Gastroesophageal sphincter (tissue), 4 donors: Measurements from ENCODE around the gene NIF3L1. TPM values are rescaled to one million over a fixed set of nuclear protein-coding genes. Genes with fewer than 3 reads are reported as not detected.

Experiments
- ATAC-seq: fragments of 150-250 bp; one replicate; pipeline ENCODE4 v1.9.1; 2016; ENCODE audit warnings: mild to moderate bottlenecking, moderate library complexity
- H3K27ac ChIP-seq, 4 donors: fragments of 200-600 bp; sonication (generic) in 3 of 4; 1 replicate in 3 of 4; 2 replicates in 1 of 4; pipeline ENCODE4 v1.5.1; 2016 to 2019
- H3K27me3 ChIP-seq: fragments of 200-600 bp; sonication (generic); one replicate; pipeline ENCODE4 v1.5.1; 2019
- H3K36me3 ChIP-seq, 2 donors: fragments of 200-600 bp; sonication (generic); one replicate each; pipeline ENCODE4 v1.5.1; 2019; ENCODE audit warnings: control low read depth in 1 of 2
- H3K4me1 ChIP-seq, 3 donors: fragments of 200-600 bp; sonication (generic); 1 replicate in 2 of 3; 2 replicates in 1 of 3; pipeline ENCODE4 v1.5.1; 2016 to 2019; ENCODE audit warnings: control low read depth in 2 of 3
- H3K4me3 ChIP-seq, 2 donors: fragments of 200-600 bp; sonication (generic); one replicate each; pipeline ENCODE4 v1.5.1; 2019; ENCODE audit warnings: mild to moderate bottlenecking in 1 of 2, moderate library complexity in 1 of 2
- H3K9me3 ChIP-seq, 3 donors: fragments of 200-600 bp; sonication (generic); one replicate each; pipeline ENCODE4 v1.5.1; 2017 to 2019; ENCODE audit warnings: control low read depth in 2 of 3
- EP300 ChIP-seq: sonication (generic); formaldehyde crosslinking; IDR thresholded peaks from one replicate; pipeline ENCODE4 v1.6.1; 2017; ENCODE audit warnings: antibody characterized with exemption, mild to moderate bottlenecking
- POLR2A ChIP-seq, 2 donors: fragments of 450-650 bp; IDR thresholded peaks; one replicate each; pipeline ENCODE4 v1.6.1; 2017; ENCODE audit warnings: antibody characterized with exemption in 2 of 2, mild to moderate bottlenecking in 2 of 2, moderate library complexity in 1 of 2
- POLR2AphosphoS5 ChIP-seq: sonication (generic); formaldehyde crosslinking; IDR thresholded peaks from one replicate; pipeline ENCODE4 v1.6.1; 2017; ENCODE audit warnings: antibody characterized with exemption
- WGBS, 2 donors: methylation state at CpG; one replicate each; pipeline ENCODE4 v1.1.5; 2018; ENCODE audit warnings: low coverage in 1 of 2; 5-methylcytosine and 5-hydroxymethylcytosine counted together
- total RNA-seq, 4 donors: library from RNA; depleted of rRNA; stranded (reverse); fragments of >200 nt; gene quantifications; one replicate each; pipeline ENCODE4 v1.1.0, GENCODE V29; 2016
- TF ChIP-seq, protein P1 (sequence below), 4 experiments: fragments of 200-600 bp in 2 of 4; fragments of 450-650 bp in 2 of 4; sonication (generic) in 1 of 4; IDR thresholded peaks; one replicate each; pipeline ENCODE4 v1.5.1; 2017 to 2019; ENCODE audit warnings: antibody characterized with exemption in 4 of 4, mild to moderate bottlenecking in 2 of 4, moderate library complexity in 2 of 4

Gene NIF3L1
- total RNA-seq, 4 donors from 2014 or later = 13.9 to 21.3 (median 15.0) TPM

DNA sequence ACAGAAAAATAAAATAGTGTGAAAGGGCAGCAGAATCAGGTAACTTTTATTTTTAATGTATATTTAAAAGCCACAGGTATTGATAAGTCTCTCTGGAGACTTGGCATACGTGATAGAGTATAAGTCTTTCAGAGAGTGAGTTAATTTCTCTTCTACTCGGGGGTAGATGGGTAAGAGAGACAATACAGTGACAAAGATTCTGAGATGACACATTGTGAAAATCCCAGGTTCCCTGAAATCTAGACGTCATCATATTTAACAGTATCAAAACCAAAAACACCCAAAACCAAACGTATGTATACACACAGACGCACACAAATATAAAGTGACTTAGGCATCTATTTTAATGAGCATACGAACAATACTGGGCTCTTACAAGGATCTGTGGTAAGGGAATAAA is 33.3 kb downstream of the NIF3L1 start:
- H3K9me3 ChIP-seq = no peaks in the 10 kb centered on the region
- 70 to 81% methylated on average over 6 of the region's 6 CpGs for WGBS, 2 donors
- no peak for TF ChIP-seq POLR2AphosphoS5
- no peak for TF ChIP-seq EP300
- TF ChIP-seq, protein P1, sequence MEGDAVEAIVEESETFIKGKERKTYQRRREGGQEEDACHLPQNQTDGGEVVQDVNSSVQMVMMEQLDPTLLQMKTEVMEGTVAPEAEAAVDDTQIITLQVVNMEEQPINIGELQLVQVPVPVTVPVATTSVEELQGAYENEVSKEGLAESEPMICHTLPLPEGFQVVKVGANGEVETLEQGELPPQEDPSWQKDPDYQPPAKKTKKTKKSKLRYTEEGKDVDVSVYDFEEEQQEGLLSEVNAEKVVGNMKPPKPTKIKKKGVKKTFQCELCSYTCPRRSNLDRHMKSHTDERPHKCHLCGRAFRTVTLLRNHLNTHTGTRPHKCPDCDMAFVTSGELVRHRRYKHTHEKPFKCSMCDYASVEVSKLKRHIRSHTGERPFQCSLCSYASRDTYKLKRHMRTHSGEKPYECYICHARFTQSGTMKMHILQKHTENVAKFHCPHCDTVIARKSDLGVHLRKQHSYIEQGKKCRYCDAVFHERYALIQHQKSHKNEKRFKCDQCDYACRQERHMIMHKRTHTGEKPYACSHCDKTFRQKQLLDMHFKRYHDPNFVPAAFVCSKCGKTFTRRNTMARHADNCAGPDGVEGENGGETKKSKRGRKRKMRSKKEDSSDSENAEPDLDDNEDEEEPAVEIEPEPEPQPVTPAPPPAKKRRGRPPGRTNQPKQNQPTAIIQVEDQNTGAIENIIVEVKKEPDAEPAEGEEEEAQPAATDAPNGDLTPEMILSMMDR (IDR thresholded peaks at IDR 0.05) = no peak
- TF ChIP-seq POLR2A (IDR thresholded peaks at IDR 0.05) = no peak
- no peaks in the 10 kb centered on the region for H3K27me3 ChIP-seq
- no peak overlapping the region for H3K4me3 ChIP-seq
- H3K36me3 ChIP-seq = peaks cover 0 to 99% of the 10 kb centered on the region in 2 donors
- no peak for ATAC-seq
- H3K4me1 ChIP-seq = no peaks in the 10 kb centered on the region
- H3K27ac ChIP-seq = no peak overlapping the region

DNA sequence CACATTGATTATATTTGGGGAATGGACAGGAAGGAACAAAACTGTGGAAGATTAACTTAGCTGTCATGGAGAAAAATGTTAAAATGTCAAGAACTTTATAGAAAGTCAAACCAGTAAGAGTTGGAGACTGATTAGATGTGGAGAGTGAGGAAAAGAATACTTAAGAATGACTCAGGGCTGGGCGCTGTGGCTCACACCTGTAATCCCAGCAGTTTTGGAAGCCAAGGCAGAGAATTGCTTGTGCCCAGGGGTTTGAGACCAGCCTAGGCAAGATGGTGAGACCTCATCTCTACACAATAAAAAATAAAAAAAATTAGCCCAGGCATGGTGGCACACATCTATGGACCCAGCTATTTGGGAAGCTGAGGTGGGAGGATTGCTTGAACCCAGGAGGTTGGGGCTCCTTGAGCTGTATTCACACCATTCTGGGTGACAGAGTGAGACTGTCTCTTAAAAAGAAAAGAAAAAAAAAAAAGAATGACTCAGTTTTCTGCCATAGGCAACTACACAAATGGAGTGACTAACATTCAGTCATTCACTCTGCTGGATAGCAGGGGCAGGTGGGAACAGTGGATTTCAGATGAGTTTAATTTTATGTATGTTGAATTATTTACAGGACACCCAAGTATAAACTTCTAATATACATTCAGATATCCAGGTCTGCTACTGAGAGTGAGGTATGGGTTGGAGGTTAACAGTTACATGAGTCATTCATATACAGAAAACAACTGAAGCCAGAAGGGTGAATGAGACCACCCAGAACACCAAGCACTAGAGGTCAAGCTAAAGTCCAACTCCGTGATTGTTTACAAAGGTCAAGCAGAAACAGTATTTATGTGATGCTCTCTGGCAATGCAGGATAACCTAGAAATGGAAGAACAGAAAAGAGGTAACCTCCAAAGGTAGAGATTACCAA is 40.4 kb downstream of the NIF3L1 start:
- Histone ChIP-seq H3K36me3 (peaks cover 0 to 97% of the 10 kb centered on the region in 2 donors), H3K4me1 (no peaks in the 10 kb centered on the region), H3K27ac (no peak overlapping the region), H3K4me3 (no peak overlapping the region), H3K9me3 (no peaks in the 10 kb centered on the region), H3K27me3 (no peaks in the 10 kb centered on the region)
- no peak for TF ChIP-seq EP300
- no peak for ATAC-seq
- 63 to 71% methylated on average over 2 of the region's 2 CpGs for WGBS, 2 donors

DNA sequence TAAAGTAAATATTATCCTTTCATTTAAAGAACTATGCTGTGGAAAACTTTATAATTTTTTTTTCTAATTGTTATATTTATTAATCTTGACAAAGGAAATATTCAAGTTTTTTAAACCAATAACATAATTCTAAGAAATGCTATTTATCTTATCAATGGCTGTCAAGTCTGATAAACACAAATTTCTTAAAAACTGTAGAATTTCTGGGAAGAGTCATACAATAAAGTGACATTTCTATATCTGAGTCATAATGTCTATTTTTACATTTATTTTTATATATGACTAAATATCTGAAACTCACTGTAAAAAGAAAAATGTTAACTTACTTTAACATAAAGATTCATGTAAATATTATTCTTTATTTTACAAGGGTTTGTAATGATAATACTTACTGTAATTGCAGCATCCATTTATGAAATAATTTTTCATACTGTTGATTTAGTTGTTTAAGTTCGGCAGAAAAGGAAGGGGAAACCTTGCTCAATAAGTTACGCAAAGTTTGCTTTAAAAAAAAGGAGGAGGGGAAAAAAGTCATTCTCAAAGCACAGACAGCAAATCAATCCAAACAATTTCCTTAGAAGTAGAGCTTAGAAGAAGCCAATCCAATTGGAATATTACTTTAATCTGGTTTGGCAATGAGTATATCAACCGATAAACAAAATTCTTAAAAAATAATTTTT is 41.9 kb downstream of the NIF3L1 start:
- 72 to 79% methylated on average over 3 of the region's 3 CpGs for WGBS, 2 donors
- peaks cover 0 to 97% of the 10 kb centered on the region in 2 donors for H3K36me3 ChIP-seq
- TF ChIP-seq EP300 (no peak), POLR2A (IDR thresholded peaks at IDR 0.05) (no peak), POLR2AphosphoS5 (no peak)
- TF ChIP-seq, protein P1 (IDR thresholded peaks at IDR 0.05) = no peak

DNA sequence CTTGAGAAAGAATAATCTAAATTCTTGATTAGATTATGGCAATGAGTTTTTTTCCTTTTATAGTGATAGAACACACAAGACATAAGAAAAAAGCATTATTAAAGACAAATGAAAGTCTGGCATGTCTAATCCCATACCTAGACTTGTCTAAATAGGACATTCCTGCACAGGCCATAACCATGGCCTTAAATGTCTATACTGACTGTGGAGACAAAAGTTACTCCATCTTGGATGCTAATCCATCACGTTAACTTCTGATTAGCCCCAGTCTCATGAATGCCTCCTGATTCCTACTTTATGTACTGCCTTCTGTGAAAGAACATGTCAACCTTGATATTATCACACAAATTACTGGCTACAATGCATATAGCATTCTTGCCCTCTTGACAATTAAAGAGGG is 50.7 kb downstream of the NIF3L1 start:
- Histone ChIP-seq H3K4me3 (no peak overlapping the region), H3K9me3 (no peaks in the 10 kb centered on the region), H3K4me1 (no peaks in the 10 kb centered on the region), H3K27ac (no peak overlapping the region), H3K36me3 (peaks cover 4 to 98% of the 10 kb centered on the region in 2 donors), H3K27me3 (no peaks in the 10 kb centered on the region)
- no peak for ATAC-seq
- TF ChIP-seq POLR2A (IDR thresholded peaks at IDR 0.05) = no peak
- TF ChIP-seq EP300 = no peak
- TF ChIP-seq, protein P1 (IDR thresholded peaks at IDR 0.05) = no peak
- no peak for TF ChIP-seq POLR2AphosphoS5
- 100% methylated on average over 1 of the region's 1 CpG for WGBS, 2 donors

More for the DNA sequence above, 41.9 kb downstream of the NIF3L1 start:
- Histone ChIP-seq H3K27me3 (no peaks in the 10 kb centered on the region), H3K27ac (no peak overlapping the region), H3K4me1 (no peaks in the 10 kb centered on the region), H3K9me3 (no peaks in the 10 kb centered on the region), H3K4me3 (no peak overlapping the region)
- no peak for ATAC-seq

DNA sequence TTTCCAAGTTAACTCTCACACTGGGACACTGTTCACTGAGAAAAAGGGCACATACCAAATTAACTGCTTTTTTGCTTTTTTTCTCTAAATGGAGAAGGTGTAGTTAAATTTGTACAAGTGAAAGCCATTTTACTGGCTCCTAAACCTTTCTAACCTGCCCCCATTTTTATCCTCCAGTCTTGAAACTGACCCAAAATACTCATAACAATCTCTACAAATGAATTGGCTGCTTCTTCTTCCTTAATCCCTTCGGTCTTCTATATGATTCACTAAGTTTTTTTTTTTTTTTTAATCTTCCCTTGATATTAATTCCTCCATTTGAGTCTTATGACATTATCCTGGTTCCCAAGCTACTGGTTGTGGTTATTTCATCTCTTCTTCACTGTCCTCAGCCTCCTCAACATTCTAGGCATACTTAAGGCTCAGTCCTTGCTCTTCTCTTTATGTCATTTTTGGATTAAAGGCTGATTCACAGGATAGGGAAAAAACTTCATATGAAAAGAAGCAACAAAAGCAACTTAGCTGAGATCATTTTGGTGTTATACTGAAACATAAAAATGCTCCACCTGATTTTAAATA is 54.4 kb downstream of the NIF3L1 start:
- Histone ChIP-seq H3K9me3 (no peaks in the 10 kb centered on the region), H3K27ac (no peak overlapping the region), H3K36me3 (peaks cover 0 to 98% of the 10 kb centered on the region in 2 donors), H3K4me3 (no peak overlapping the region), H3K4me1 (no peaks in the 10 kb centered on the region), H3K27me3 (no peaks in the 10 kb centered on the region)
- TF ChIP-seq POLR2AphosphoS5 = no peak
- TF ChIP-seq, protein P1 (IDR thresholded peaks at IDR 0.05) = no peak
- TF ChIP-seq EP300 = no peak
- TF ChIP-seq POLR2A (IDR thresholded peaks at IDR 0.05) = no peak
- WGBS, 2 donors = 67 to 69% methylated on average over 1 of the region's 1 CpG
- no peak for ATAC-seq
